WTC11 (cell line): ENCODE results near the gene ID4. TPM values are rescaled to one million over a fixed set of nuclear protein-coding genes. Genes with fewer than 3 reads are reported as not detected.

Experiments
- ESRRA ChIP-seq: sonication (generic); formaldehyde crosslinking; IDR thresholded peaks from 2 replicates; pipeline ENCODE4 v1.8.1; 2022; ENCODE audit warnings: mild to moderate bottlenecking, missing genetic modification reagents, borderline replicate concordance
- FOXJ3 ChIP-seq: sonication (generic); formaldehyde crosslinking; IDR thresholded peaks from 2 replicates; pipeline ENCODE4 v1.9.0; 2021; ENCODE audit warnings: missing genetic modification reagents, mild to moderate bottlenecking, borderline replicate concordance
- FOXP1 ChIP-seq: sonication (generic); formaldehyde crosslinking; IDR thresholded peaks from 2 replicates; pipeline ENCODE4 v1.8.0; 2022; ENCODE audit warnings: missing genetic modification reagents, mild to moderate bottlenecking, moderate library complexity, borderline replicate concordance
- GTF2I ChIP-seq: fragments of 250-450 bp; sonication (Bioruptor Pico); conservative IDR thresholded peaks from 2 replicates; pipeline ENCODE4 v1.4.0; 2021; ENCODE audit warnings: mild to moderate bottlenecking
- MXD4 ChIP-seq: fragments of 250-450 bp; sonication (Bioruptor Pico); IDR thresholded peaks from 2 replicates; pipeline ENCODE4 v1.8.0; 2021; ENCODE audit warnings: mild to moderate bottlenecking, moderate library complexity, borderline replicate concordance
- NFATC4 ChIP-seq: fragments of 250-450 bp; sonication (Bioruptor Pico); IDR thresholded peaks from 2 replicates; pipeline ENCODE4 v1.9.0; 2021; ENCODE audit warnings: mild to moderate bottlenecking
- NFE2L1 ChIP-seq: sonication (generic); formaldehyde crosslinking; IDR thresholded peaks from 2 replicates; pipeline ENCODE4 v1.8.1; 2023; ENCODE audit warnings: missing genetic modification reagents
- NFYB ChIP-seq: sonication (generic); formaldehyde crosslinking; conservative IDR thresholded peaks from 2 replicates; pipeline ENCODE4 v1.8.0; 2022; ENCODE audit warnings: low read depth, missing genetic modification reagents
- SMAD3 ChIP-seq: sonication (generic); formaldehyde crosslinking; IDR thresholded peaks from 2 replicates; pipeline ENCODE4 v1.8.0; 2022; ENCODE audit warnings: missing genetic modification reagents, mild to moderate bottlenecking, borderline replicate concordance
- SMAD4 ChIP-seq: sonication (generic); formaldehyde crosslinking; IDR thresholded peaks from 2 replicates; pipeline ENCODE4 v1.8.0; 2022; ENCODE audit warnings: mild to moderate bottlenecking, missing genetic modification reagents
- SOX15 ChIP-seq: fragments of 250-450 bp; sonication (Bioruptor Pico); IDR thresholded peaks from 2 replicates; pipeline ENCODE4 v1.9.0; 2021; ENCODE audit warnings: mild to moderate bottlenecking
- SP1 ChIP-seq: sonication (generic); formaldehyde crosslinking; conservative IDR thresholded peaks from 2 replicates; pipeline ENCODE4 v1.8.1; 2022; ENCODE audit warnings: missing genetic modification reagents
- TCF7 ChIP-seq: sonication (generic); formaldehyde crosslinking; IDR thresholded peaks from 2 replicates; pipeline ENCODE4 v1.8.0; 2022; ENCODE audit warnings: mild to moderate bottlenecking, low read depth, missing genetic modification reagents, moderate library complexity
- ZNF121 ChIP-seq: sonication (generic); formaldehyde crosslinking; IDR thresholded peaks from 2 replicates; pipeline ENCODE4 v1.8.0; 2023; ENCODE audit warnings: missing genetic modification reagents
- ZNF263 ChIP-seq: sonication (generic); formaldehyde crosslinking; IDR thresholded peaks from 2 replicates; pipeline ENCODE4 v1.8.1; 2022; ENCODE audit warnings: low read depth, mild to moderate bottlenecking, moderate library complexity, missing genetic modification reagents
- ZNF317 ChIP-seq: sonication (generic); formaldehyde crosslinking; IDR thresholded peaks from 2 replicates; pipeline ENCODE4 v1.8.1; 2023; ENCODE audit warnings: low read depth, mild to moderate bottlenecking, moderate library complexity, missing genetic modification reagents, borderline replicate concordance
- total RNA-seq: library from RNA; stranded (reverse); gene quantifications from 3 replicates; pipeline ENCODE4 v1.2.3, GENCODE V29; 2021
- TF ChIP-seq, protein P1 (sequence below): fragments of 250-450 bp; sonication (Bioruptor Pico); conservative IDR thresholded peaks from 2 replicates; pipeline ENCODE4 v1.9.0; 2021; ENCODE audit warnings: mild to moderate bottlenecking
- TF ChIP-seq, protein P2 (sequence below): sonication (generic); formaldehyde crosslinking; IDR thresholded peaks from 2 replicates; pipeline ENCODE4 v1.8.0; 2022; ENCODE audit warnings: missing genetic modification reagents
- TF ChIP-seq, protein P3 (sequence below): fragments of 250-450 bp; sonication (Bioruptor Pico); IDR thresholded peaks from 2 replicates; pipeline ENCODE4 v1.9.0; 2021; ENCODE audit warnings: moderate library complexity, mild to moderate bottlenecking, inconsistent platforms, borderline replicate concordance
- TF ChIP-seq, protein P4 (sequence below): sonication (generic); formaldehyde crosslinking; IDR thresholded peaks from 2 replicates; pipeline ENCODE4 v1.8.1; 2022; ENCODE audit warnings: missing genetic modification reagents, borderline replicate concordance
- TF ChIP-seq, protein P5 (sequence below): fragments of 250-450 bp; sonication (Bioruptor Pico); IDR thresholded peaks from 2 replicates; pipeline ENCODE4 v2.1.2; 2022; ENCODE audit warnings: mild to moderate bottlenecking, moderate library complexity
- TF ChIP-seq, protein P6 (sequence below): fragments of 250-450 bp; sonication (Bioruptor Pico); IDR thresholded peaks from 2 replicates; pipeline ENCODE4 v1.8.0; 2021; ENCODE audit warnings: mild to moderate bottlenecking
- TF ChIP-seq, protein P7 (sequence below): sonication (generic); formaldehyde crosslinking; IDR thresholded peaks from 2 replicates; pipeline ENCODE4 v1.8.0; 2022; ENCODE audit warnings: mild to moderate bottlenecking, missing genetic modification reagents
- TF ChIP-seq, protein P8 (sequence below): sonication (generic); formaldehyde crosslinking; IDR thresholded peaks from 2 replicates; pipeline ENCODE4 v1.8.1; 2022; ENCODE audit warnings: mild to moderate bottlenecking, missing genetic modification reagents, moderate library complexity, borderline replicate concordance

Gene ID4
- total RNA-seq, 1 experiment from 2014 or later: 4.5 TPM

DNA sequence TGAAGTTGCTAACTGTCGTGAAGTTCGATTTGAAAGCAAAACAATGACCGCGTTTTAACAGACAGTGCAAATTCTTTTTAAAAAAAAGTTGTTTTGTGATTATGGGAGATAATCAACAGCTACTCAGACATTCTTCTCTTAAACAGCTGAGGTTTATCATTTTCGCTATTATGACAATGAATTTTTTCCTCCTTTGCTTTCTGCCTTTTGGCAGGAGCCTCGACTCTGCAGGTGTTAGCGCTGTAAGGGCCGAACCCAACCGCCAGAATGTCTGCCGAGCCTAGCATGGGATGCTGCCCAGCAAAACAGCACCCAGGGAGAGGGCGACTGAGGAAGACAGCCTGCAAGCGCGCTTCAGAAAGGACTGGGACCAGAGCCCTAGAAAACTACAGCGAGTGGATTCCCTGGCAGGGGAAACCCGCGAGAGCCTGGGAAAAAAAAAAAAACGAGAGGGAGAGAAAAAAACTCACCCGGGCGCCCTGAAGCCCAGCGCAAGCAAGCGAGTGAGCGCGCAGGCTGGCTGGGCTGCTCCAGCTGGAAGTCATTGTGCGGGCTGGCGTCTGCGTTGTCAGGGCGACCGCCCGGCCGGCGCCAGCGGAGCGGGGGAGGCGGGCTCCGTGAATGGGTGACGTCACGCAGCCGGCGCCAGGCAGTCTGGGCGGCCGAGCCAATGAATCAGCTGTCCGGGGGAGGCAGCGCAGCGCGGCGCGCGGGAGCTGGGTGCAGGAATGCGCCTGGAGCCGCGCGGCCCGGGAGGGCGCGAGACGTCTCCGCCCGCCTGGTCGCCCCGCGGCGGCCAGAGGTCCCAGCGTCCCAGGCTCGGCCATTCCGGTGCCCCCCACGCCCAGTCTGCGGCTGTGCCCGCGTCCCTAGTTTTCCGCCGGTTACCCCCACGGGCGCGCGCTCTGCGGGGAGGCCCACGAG is 32.7 kb upstream of the ID4 start (continued):
- TF ChIP-seq, protein P1, sequence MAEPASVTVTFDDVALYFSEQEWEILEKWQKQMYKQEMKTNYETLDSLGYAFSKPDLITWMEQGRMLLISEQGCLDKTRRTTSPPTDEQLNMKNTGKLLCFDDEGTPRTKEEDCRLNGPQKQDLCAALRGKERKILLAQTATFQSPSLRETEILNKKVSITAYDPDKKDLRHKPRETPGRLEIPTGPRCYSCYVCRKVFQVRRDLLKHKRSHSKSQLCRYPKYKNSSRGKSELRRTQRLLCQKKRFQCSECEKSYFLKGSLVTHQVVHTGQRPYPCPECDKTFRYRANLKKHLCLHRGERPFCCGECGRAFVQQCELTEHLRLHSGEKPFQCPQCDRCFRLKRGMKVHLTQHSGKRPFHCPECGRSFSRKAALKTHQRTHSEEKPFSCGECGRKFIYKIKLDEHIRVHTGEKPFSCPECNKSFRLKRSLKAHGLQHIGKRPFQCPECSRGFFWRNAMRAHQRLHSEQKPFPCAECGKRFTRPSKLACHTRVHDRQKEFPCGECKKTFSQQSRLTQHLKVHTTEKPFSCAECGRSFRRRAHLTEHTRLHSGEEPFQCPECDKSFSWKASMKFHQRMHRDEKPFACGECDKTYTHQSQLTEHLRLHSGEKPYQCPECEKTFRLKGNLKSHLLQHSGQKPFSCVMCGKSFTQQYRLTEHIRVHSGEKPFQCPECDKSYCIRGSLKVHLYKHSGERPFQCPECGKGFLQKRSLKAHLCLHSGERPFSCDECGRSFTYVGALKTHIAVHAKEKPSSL (CRISPR knock-in tag): no peak
- TF ChIP-seq, protein P2, sequence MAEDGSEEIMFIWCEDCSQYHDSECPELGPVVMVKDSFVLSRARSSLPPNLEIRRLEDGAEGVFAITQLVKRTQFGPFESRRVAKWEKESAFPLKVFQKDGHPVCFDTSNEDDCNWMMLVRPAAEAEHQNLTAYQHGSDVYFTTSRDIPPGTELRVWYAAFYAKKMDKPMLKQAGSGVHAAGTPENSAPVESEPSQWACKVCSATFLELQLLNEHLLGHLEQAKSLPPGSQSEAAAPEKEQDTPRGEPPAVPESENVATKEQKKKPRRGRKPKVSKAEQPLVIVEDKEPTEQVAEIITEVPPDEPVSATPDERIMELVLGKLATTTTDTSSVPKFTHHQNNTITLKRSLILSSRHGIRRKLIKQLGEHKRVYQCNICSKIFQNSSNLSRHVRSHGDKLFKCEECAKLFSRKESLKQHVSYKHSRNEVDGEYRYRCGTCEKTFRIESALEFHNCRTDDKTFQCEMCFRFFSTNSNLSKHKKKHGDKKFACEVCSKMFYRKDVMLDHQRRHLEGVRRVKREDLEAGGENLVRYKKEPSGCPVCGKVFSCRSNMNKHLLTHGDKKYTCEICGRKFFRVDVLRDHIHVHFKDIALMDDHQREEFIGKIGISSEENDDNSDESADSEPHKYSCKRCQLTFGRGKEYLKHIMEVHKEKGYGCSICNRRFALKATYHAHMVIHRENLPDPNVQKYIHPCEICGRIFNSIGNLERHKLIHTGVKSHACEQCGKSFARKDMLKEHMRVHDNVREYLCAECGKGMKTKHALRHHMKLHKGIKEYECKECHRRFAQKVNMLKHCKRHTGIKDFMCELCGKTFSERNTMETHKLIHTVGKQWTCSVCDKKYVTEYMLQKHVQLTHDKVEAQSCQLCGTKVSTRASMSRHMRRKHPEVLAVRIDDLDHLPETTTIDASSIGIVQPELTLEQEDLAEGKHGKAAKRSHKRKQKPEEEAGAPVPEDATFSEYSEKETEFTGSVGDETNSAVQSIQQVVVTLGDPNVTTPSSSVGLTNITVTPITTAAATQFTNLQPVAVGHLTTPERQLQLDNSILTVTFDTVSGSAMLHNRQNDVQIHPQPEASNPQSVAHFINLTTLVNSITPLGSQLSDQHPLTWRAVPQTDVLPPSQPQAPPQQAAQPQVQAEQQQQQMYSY (CRISPR knock-in tag): no peak
- TF ChIP-seq FOXJ3 (no peak), SMAD4 (peak; percentile 32; the same call in 1 of the 2 replicates), FOXP1 (peak; percentile 74; the same call in 1 of the 2 replicates), NFYB (no peak), ESRRA (no peak), ZNF263 (CRISPR knock-in tag) (no peak), ZNF317 (CRISPR knock-in tag) (no peak), ZNF121 (no peak), SOX15 (no peak), MXD4 (CRISPR knock-in tag) (no peak), TCF7 (CRISPR knock-in tag) (no peak), GTF2I (CRISPR knock-in tag) (no peak), SMAD3 (no peak), NFATC4 (no peak), NFE2L1 (CRISPR knock-in tag) (no peak), SP1 (peak; percentile 74)
- TF ChIP-seq, protein P3, sequence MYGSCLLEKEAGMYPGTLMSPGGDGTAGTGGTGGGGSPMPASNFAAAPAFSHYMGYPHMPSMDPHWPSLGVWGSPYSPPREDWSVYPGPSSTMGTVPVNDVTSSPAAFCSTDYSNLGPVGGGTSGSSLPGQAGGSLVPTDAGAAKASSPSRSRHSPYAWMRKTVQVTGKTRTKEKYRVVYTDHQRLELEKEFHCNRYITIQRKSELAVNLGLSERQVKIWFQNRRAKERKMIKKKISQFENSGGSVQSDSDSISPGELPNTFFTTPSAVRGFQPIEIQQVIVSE (CRISPR knock-in tag): no peak
- TF ChIP-seq, protein P4, sequence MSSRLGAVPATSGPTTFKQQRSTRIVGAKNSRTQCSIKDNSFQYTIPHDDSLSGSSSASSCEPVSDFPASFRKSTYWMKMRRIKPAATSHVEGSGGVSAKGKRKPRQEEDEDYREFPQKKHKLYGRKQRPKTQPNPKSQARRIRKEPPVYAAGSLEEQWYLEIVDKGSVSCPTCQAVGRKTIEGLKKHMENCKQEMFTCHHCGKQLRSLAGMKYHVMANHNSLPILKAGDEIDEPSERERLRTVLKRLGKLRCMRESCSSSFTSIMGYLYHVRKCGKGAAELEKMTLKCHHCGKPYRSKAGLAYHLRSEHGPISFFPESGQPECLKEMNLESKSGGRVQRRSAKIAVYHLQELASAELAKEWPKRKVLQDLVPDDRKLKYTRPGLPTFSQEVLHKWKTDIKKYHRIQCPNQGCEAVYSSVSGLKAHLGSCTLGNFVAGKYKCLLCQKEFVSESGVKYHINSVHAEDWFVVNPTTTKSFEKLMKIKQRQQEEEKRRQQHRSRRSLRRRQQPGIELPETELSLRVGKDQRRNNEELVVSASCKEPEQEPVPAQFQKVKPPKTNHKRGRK: no peak
- TF ChIP-seq, protein P5, sequence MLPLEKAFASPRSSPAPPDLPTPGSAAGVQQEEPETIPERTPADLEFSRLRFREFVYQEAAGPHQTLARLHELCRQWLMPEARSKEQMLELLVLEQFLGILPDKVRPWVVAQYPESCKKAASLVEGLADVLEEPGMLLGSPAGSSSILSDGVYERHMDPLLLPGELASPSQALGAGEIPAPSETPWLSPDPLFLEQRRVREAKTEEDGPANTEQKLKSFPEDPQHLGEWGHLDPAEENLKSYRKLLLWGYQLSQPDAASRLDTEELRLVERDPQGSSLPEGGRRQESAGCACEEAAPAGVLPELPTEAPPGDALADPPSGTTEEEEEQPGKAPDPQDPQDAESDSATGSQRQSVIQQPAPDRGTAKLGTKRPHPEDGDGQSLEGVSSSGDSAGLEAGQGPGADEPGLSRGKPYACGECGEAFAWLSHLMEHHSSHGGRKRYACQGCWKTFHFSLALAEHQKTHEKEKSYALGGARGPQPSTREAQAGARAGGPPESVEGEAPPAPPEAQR (CRISPR knock-in tag): no peak
- TF ChIP-seq, protein P6, sequence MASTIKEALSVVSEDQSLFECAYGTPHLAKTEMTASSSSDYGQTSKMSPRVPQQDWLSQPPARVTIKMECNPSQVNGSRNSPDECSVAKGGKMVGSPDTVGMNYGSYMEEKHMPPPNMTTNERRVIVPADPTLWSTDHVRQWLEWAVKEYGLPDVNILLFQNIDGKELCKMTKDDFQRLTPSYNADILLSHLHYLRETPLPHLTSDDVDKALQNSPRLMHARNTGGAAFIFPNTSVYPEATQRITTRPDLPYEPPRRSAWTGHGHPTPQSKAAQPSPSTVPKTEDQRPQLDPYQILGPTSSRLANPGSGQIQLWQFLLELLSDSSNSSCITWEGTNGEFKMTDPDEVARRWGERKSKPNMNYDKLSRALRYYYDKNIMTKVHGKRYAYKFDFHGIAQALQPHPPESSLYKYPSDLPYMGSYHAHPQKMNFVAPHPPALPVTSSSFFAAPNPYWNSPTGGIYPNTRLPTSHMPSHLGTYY (CRISPR knock-in tag): no peak
- TF ChIP-seq, protein P7, sequence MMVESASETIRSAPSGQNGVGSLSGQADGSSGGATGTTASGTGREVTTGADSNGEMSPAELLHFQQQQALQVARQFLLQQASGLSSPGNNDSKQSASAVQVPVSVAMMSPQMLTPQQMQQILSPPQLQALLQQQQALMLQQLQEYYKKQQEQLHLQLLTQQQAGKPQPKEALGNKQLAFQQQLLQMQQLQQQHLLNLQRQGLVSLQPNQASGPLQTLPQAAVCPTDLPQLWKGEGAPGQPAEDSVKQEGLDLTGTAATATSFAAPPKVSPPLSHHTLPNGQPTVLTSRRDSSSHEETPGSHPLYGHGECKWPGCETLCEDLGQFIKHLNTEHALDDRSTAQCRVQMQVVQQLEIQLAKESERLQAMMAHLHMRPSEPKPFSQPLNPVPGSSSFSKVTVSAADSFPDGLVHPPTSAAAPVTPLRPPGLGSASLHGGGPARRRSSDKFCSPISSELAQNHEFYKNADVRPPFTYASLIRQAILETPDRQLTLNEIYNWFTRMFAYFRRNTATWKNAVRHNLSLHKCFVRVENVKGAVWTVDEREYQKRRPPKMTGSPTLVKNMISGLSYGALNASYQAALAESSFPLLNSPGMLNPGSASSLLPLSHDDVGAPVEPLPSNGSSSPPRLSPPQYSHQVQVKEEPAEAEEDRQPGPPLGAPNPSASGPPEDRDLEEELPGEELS: no peak
- TF ChIP-seq, protein P8, sequence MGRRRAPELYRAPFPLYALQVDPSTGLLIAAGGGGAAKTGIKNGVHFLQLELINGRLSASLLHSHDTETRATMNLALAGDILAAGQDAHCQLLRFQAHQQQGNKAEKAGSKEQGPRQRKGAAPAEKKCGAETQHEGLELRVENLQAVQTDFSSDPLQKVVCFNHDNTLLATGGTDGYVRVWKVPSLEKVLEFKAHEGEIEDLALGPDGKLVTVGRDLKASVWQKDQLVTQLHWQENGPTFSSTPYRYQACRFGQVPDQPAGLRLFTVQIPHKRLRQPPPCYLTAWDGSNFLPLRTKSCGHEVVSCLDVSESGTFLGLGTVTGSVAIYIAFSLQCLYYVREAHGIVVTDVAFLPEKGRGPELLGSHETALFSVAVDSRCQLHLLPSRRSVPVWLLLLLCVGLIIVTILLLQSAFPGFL (CRISPR knock-in tag): no peak
